ENCODE measurements around the gene TSR3.

- no peak for TF ChIP-seq POLR2A (IDR thresholded peaks at IDR 0.05)
- TF ChIP-seq, protein P1, sequence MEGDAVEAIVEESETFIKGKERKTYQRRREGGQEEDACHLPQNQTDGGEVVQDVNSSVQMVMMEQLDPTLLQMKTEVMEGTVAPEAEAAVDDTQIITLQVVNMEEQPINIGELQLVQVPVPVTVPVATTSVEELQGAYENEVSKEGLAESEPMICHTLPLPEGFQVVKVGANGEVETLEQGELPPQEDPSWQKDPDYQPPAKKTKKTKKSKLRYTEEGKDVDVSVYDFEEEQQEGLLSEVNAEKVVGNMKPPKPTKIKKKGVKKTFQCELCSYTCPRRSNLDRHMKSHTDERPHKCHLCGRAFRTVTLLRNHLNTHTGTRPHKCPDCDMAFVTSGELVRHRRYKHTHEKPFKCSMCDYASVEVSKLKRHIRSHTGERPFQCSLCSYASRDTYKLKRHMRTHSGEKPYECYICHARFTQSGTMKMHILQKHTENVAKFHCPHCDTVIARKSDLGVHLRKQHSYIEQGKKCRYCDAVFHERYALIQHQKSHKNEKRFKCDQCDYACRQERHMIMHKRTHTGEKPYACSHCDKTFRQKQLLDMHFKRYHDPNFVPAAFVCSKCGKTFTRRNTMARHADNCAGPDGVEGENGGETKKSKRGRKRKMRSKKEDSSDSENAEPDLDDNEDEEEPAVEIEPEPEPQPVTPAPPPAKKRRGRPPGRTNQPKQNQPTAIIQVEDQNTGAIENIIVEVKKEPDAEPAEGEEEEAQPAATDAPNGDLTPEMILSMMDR (IDR thresholded peaks at IDR 0.05): no peak
These were observed 42.4 kb downstream of the TSR3 start, which contains the start of gene UBE2I for GRCh38 chr16:1308977-1309885.

All from testis (tissue), 2 donors.